Fibroblast of skin of right quadriceps (primary cell): Measurements from ENCODE around the gene RENBP.

Experiments
- DNase-seq: peaks from one replicate; pipeline ENCODE4 v3.0.0-alpha.2; 2013

The RENBP gene

DNA sequence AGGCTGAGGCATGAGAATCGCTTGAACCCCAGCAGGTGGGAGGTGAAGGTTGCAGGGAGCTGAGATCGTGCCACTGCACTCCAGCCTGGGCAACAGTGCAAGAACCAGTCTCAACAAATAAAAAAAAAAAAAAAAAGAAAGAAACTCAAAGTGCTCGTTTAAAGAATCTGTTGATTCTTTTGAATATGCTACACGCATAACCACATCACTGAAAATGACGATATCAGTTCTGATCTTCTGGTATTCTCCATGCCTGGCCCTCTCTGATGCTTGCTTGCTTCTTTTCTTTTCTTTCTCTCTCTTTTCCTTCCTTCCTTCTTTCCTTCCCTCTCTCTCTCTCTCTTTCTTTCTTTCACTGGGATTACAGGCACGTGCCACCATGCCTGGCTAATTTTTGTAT is 32.6 kb downstream of the RENBP start:
- no peak for DNase-seq

- DNase-seq = no peak
These were observed 34.0 kb downstream of the RENBP start for GRCh38 chrX:153910446-153910845.

- DNase-seq = no peak
These were observed 34.5 kb downstream of the RENBP start for GRCh38 chrX:153909980-153910360.

DNA sequence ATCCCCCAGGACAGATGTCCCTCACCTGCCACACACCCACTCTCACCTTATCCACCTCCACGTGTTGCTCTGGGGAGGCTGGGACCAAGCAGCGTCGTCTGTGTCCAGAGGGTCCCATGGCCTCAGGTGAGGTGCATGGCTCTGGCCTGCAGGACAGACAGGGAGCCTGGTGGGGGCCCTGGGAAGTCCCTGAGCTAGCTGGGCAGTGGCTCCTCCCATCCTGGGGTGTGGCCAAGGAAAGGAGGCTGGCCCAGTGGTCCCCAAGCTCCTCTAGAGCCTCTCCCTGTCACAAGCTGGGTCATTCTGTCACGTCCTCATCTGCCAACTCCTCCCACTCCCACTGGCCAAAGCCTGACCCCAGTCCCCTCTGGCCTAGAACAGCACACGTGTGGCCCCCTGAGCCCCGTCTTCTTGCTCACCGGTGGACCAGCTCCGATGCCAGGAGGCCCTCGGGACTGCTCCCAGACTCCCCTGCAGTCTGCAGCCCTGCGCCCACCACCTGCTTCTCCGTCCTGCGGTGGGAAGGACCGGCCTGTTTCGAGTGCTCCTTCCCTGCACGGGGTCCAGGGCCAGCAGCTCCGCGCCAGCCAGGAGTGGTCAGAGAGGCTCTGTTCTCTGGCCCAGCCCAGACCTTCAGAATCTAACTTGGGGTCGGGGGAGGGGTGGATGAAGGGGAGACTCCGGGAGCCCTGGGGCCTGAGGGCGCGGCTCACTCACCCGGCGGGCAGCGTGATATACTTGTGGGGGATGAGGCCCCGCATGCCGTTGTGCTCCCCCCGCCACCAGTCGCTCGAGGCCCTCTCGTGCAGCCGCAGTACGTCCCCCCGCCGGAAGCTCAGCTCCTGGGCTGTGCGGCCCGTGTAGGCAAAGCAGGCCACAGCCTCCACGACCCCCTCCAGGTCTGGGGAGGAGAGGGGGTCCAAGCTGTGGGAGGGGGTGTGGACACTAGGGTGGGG is 35.1 kb downstream of the RENBP start:
- no peak for DNase-seq

GRCh38 chrX:153908219-153908860 is 36.1 kb downstream of the RENBP start:
- no peak for DNase-seq

GRCh38 chrX:153907456-153907855 is 37.0 kb downstream of the RENBP start:
- no peak for DNase-seq

- DNase-seq = no peak
These were observed 38.1 kb downstream of the RENBP start for GRCh38 chrX:153906126-153906917.

DNA sequence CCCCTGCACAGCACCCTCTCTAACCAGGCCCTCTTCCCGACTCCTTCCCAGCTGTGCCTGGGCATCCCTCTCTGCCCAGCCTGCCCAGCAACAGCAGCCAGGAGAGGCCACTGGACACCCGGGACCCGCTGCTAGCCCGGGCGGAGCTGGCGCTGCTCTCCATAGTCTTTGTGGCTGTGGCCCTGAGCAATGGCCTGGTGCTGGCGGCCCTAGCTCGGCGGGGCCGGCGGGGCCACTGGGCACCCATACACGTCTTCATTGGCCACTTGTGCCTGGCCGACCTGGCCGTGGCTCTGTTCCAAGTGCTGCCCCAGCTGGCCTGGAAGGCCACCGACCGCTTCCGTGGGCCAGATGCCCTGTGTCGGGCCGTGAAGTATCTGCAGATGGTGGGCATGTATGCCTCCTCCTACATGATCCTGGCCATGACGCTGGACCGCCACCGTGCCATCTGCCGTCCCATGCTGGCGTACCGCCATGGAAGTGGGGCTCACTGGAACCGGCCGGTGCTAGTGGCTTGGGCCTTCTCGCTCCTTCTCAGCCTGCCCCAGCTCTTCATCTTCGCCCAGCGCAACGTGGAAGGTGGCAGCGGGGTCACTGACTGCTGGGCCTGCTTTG is 38.9 kb downstream of the RENBP start:
- no peak for DNase-seq

DNA sequence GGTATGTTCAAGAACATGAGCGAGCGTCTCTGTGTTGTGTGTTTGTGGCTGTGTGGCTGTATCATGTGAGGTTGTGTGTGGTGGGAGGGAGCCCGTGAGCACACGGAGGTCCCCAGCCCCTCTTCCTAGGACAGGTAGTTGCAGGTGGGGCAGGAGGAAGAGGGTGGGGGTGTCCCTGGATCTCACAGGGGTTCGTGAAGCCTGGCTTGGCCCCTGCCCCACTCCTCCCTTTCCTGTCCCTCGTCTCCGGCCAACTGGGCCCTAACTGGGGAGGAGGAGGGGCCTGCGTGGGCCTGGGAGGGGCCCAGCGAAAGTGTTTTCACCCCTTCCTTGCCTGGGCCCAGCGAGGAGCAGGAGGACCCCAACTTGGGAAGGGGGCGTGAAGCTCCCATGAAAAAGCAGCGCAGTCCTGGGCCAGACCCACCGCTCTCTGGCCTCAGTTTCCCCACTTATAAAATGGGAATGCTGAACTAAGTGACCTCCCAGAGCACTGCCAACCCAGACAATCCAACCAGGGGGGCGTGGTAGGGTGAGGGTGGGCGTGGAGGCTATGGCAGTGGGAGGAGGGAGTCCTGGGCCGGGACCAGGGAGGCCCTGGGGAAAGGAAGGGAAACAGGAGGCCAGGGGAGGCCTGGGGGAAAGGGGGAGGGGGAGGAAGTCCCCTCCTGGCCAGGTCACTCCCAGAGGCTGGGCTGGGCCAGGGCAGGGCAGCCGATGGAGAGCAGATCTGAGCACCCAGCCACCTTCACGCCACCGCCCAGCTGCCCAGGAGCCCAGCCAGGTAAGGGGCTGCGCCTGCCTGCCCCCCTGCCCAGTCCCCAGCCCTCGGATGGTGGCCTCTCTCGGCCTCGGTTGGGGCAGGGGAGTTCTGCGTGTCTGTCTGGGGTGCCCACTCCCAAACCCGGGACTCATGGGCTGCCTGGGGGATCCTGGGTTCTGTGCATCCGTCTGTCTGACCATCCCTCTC is 40.2 kb downstream of the RENBP start, which contains the start of gene AVPR2:
TSS of gene AVPR2 (plus strand) at position 683 of the 967 bp plus-strand sequence. CDS start 473 bp downstream, outside the sequence.
- no peak for DNase-seq

DNA sequence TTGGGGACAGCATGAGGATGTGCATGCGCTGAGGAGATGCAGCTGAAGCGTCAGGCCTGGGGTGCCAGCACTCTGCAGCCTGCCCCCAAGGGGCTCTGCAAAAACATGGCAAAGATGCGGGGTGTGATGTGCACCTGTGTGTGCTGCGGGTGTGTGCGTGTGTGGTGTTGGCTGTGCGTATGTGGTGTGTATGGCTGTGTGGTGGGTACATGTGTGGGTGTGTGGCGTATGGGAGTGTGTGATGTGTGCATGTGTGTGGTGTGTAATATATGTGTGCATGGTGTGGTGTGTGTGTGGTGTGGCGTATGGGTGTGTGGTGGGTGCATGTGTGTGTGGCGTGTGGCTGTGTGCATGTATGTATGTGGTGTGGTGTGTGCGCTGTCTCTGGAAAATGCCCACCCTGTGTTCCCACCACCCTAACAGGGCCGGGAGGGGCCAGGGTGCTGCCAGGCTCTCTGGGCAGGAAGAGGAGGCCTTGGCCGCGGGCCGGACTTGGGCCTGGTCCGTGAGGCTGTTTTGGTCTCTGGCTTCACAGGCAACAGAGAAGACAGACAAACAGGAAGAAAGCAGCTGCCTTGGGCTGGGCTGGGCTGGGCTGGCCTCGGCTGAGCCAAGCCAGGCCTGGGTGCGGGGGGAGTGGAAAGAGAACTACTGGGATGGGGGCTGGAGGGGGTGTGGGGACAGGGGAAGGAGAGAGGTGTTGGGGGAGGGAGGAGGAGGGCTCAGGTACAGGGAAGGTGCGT is 41.0 kb downstream of the RENBP start:
- DNase-seq = no peak

GRCh38 chrX:153902385-153902784 is 42.1 kb downstream of the RENBP start:
- no peak for DNase-seq

DNA sequence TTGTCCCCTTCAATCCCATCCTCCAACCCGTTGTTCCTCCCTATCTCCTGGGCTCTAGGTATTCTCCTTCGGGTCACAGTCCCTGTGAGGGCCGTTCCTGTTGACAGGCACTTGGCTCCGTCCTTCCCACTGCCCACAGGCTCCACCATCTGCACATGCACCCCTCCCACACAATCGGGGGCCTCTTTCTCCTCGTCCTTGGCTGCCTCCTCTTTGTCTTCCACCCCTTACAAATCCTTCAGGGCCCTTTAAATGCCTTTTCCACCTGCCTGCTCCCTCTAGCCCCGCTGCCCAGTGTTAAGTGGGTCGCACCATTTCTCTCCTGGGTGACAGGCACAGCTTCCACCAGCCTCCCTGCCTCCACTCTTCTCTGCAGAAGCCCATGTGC is 42.7 kb downstream of the RENBP start:
- DNase-seq = no peak

DNA sequence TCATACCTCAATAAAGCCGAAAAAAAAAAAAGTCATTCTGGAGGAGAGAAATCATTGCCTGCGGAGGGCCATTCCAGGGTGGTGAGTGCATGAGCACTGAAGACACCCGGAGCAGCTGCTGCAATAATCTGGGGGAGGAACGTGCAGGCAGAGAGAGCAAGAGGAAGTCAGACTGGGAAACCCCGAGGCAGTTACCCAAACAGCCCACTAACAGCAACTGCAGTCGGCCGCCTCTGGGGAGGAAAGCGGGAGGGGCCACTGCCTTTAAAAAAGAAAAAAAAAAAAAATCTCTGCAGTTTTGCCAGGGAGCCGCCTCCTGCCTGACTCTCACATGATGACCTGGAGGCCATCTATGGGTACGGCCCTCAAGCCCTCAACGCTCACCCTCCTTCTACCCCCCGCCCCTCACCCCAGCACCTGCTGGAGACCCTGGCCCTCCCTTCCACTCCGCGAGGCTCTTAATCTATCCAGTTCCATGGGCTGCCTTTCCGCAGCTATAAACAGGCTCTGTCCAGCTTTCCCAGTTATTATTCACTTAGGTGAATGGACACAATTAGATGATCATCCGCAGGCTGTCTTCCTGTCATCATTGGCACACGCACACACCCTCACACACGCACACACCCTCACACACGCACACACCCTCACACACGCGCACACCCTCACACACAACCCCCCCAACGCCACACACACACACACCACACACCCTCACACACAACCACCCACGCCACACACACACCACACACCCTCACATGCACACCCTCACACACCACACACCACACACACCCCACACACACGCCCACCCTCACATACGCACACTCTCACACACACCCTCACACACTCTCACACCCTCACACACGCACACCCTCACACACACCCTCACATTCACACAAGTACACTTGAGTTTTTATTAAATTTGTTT is 43.4 kb downstream of the RENBP start:
- peak; percentile 83 for DNase-seq

DNA sequence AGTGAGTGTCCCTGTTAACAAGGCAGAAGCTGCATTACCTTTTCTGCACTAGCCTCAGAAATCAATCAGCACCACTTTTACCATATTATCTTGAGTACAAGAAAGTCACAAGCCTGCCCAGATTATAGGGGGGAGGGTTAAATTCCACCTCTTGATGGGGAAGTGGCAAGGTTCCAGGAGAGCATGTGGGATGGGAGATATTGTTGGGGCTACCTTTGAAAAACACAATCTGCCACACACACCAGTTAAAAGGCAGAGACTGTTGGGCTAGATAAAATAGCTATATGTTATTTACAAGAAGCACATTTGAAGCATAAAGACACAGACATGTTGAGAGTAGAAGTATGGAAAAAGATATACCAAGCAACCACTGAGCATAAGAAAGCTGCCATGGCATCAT is 46.5 kb downstream of the RENBP start:
- no peak for DNase-seq

DNA sequence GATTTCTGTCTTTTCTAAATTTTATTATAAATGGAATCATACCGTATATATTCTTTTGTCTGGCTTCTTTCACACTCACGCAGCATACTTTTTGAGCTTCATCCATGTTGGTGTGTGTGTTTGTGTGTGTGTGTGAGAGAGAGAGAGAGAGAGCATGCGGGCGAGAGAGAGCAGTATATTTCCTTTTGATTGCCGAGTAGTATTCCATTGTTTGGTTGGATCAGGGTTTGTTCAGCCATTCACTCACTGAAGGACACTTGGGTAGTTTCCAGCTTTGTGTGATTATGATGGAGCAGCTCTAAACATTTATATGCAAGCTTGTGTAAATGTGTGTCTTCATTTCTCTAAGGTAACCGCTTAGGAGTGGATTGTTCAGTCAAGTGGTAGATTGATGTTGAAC is 55.3 kb downstream of the RENBP start:
- DNase-seq = no peak

GRCh38 chrX:153888344-153888743 is 56.1 kb downstream of the RENBP start:
- DNase-seq = no peak

DNA sequence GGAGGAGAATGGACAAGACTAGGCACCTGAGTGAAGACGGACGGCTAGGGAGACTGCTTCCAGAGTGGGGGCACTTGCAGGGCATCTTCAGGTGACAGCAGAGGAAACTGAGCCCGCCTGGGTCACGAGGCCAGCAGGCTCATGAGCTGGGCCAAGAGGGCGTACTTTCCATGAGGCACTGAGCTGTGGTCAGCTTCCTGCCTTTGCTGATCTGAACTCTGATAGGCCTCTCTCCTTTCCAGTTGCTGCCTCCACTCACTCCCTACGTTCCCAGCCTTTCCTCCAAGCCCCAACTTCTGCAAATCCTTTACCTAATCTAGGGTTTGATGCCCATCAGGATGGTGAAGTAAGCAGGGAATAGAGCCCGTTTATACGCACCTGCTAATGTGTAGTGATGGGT is 57.1 kb downstream of the RENBP start:
- no peak for DNase-seq

GRCh38 chrX:153886915-153887314 is 57.5 kb downstream of the RENBP start:
- no peak for DNase-seq

DNA sequence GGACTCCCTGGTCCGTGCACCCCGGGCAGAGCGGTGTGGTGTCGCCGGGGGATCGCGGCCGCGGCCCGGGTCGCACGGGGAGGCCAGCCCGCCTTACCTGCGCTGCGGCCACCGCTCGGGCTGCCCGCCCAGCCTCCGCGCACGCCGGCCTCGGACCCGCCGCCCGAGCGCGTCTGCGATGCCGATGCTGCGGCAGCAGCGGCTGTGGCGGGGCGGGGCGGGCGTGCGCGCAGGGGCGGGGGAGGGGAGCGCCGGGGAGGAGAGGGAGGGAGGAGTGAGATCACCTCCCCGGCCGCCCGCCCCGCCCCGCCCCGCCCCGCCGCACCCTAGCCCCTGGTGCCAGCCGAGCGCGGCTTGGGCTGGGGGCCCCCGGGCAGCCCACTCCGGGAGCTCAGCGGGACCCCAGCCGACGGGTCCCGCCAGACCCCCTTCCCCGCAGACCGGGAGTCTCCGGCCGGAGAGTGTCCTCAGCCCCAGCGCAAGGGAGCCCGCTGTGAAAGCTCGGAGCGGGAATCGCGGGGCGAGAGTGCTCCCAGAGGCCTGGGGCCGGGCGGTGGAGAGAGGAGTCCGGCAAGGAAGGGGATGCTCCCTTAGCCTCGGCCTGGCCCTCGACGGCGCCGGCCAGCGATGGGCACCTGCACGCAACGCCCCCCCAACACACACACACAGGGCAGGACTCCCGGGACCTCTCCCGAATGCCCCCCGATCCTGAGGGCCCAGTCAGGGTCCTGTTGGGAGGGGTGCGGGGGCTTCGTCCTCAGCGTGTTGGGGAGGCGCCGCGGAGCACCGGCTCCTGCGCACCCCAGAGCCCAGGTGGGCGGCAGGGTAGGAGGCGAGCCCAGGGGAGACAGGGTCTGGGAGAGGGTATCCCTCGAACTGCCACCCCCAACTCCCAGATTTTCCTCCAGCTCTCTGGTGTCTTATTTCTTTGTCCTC is 58.2 kb downstream of the RENBP start, which contains the start of gene L1CAM:
TSS of gene L1CAM (minus strand) at position 206 of the 936 bp plus-strand sequence. CDS start 10,337 bp downstream, outside the sequence.
- no peak for DNase-seq
